DMS114 treated with DMSO at 0.1 percent for 48 hours (cell line): ENCODE measurements around the gene INO80D.
"Not testable (repeated sequence)": the region's sequence is repeated elsewhere in the genome, so short reads cannot be mapped to it uniquely, and the experiment has no call there.

Source experiments
- DNase-seq: peaks from one replicate; lab custom pipeline; 2025; ENCODE audit not compliant: unreplicated experiment; lab: John Stamatoyannopoulos, UW

INO80D gene

GRCh38 chr2:206085742-206086445, at the start of gene INO80D:
Gene INO80D (minus strand): TSS chr2:206086174. CDS start chr2:206063016, 23,158 bp downstream.
- DNase-seq: peak; percentile 79

GRCh38 chr2:206127656-206128055, 41.7 kb upstream of the INO80D start:
- DNase-seq: peak; percentile 9

GRCh38 chr2:206125901-206126300, 39.9 kb upstream of the INO80D start:
- DNase-seq: no peak

GRCh38 chr2:206122569-206122968, 36.6 kb upstream of the INO80D start:
- DNase-seq: not testable (repeated sequence)

GRCh38 chr2:206116278-206116677, 30.3 kb upstream of the INO80D start:
- no peak for DNase-seq

- no peak for DNase-seq
Observed at GRCh38 chr2:206115026-206115578, 29.1 kb upstream of the INO80D start.

- no peak for DNase-seq
Observed at GRCh38 chr2:206112846-206113547, 27.0 kb upstream of the INO80D start.

- DNase-seq: no peak
Observed at GRCh38 chr2:206112108-206112507, 26.1 kb upstream of the INO80D start.

- no peak for DNase-seq
Observed at GRCh38 chr2:206108713-206109112, 22.7 kb upstream of the INO80D start.

GRCh38 chr2:206105541-206105940, 19.6 kb upstream of the INO80D start:
- DNase-seq: no peak

GRCh38 chr2:206105038-206105437, 19.1 kb upstream of the INO80D start:
- no peak for DNase-seq

- DNase-seq: not testable (repeated sequence)
Observed at GRCh38 chr2:206098872-206099271, 12.9 kb upstream of the INO80D start.

- DNase-seq: no peak
Observed at GRCh38 chr2:206098471-206098870, 12.5 kb upstream of the INO80D start.

- DNase-seq: no peak
Observed at GRCh38 chr2:206096876-206097275, 10.9 kb upstream of the INO80D start.

GRCh38 chr2:206095536-206096332, 9.8 kb upstream of the INO80D start:
- DNase-seq: no peak

- no peak for DNase-seq
Observed at GRCh38 chr2:206092297-206092696, 6.3 kb upstream of the INO80D start.

GRCh38 chr2:206088248-206088647, 2.3 kb upstream of the INO80D start:
- no peak for DNase-seq

GRCh38 chr2:206086716-206087350, 859 bp upstream of the INO80D start:
- DNase-seq: no peak

- DNase-seq: no peak
Observed at GRCh38 chr2:206084870-206085741, 868 bp downstream of the INO80D start.

- DNase-seq: peak; percentile 64
Observed at GRCh38 chr2:206084439-206084869, 1.5 kb downstream of the INO80D start.
